GM21423 (cell line): ENCODE data around the gene LAMTOR1.

ENCODE experiments used
- ATAC-seq: cut with Tn5 transposase; IDR thresholded peaks from one replicate; pipeline ENCODE4 v1.9.1; 2021; ENCODE audit warnings: mild to moderate bottlenecking, moderate library complexity; ENCODE audit not compliant: unreplicated experiment

The LAMTOR1 gene

GRCh38 chr11:72120930-72121329 is 17.8 kb upstream of the LAMTOR1 start:
- ATAC-seq = no peak

DNA sequence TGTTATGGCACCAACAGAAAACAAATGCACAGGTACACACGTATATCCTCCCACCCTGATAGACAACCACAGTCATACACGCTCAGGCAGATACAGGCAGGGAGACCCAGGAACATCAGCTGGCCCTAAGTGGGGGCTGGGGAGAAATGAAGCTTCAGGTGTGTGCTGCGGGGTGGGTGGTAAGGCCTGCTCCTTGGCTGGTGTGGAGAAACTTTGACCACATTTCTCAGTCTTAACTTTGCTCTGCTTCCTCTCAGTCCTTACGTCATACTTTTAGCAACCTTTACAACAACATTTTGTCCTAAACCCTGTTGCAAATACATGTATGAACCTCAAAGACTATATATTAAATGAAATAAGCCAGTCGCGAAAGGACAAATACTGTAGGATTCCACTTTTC is 16.1 kb upstream of the LAMTOR1 start:
- no peak for ATAC-seq

DNA sequence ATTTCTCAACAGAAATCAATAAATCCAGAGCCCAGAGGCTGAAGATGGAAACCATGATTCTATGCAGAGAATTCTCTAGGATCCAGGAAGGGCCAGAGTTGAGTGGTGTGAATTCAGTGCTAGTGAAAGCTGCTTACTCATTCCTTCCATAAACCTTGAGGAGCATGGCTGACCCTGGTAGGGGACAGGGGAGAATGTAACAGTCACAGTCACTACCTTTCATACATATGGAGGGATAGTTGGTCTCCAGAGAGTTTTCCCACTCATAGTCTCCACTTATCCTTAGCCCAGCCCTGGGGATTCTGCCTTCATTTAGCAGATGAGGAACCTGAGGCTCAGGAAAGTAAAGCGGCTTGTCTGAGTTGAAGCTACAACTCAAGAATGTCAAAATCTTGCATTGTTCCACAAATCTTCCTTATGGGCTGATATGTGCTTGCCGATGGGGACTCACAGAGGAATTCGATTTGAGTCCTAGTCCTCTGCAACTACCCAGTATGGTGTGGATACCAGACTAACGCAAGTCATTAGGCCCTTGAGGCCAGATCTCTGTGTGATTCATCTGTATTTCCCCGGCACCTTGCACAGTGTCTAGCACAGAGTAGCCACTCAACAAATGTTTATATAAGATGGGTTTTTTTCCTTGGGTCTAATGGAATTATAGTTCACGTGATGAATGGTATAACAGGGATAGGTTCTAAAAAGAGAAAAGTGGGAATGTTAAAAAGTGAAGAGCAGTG is 13.1 kb upstream of the LAMTOR1 start:
- ATAC-seq = no peak

DNA sequence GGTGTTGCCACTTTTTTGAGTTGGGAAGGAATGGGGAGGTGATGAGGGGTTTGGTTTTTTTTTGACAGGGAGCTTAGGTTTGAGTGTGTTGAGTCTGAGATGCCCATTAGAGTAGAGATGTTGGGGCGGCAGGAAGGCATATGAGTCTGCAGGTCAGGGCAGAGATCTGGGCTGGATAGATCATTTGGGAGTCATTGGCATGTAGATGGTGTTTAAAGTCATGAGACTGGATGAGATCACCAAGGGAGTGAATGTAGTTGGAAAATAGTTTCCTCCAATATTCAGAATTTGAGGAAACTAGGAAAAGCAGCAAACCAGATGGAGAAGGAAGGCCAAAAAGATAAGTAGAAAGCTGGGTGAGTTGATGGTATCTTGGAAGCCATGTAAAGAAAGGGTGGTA is 11.5 kb upstream of the LAMTOR1 start:
- no peak for ATAC-seq

- ATAC-seq = no peak
Observed at GRCh38 chr11:72112978-72113808, 10.1 kb upstream of the LAMTOR1 start.

GRCh38 chr11:72112143-72112977 is 9.3 kb upstream of the LAMTOR1 start, which contains the start of gene ANAPC15:
ANAPC15 (minus strand) TSS chr11:72112695; CDS start chr11:72111276, 1,419 bp downstream.
- ATAC-seq = peak; percentile 85

- no peak for ATAC-seq
Observed at GRCh38 chr11:72111300-72112142, 8.4 kb upstream of the LAMTOR1 start.

- ATAC-seq = no peak
Observed at GRCh38 chr11:72105888-72106287, 2.8 kb upstream of the LAMTOR1 start, which contains the start of gene TOMT. TOMT (plus strand) TSS chr11:72105924; CDS start chr11:72105952, 28 bp downstream.

- ATAC-seq = no peak
Observed at GRCh38 chr11:72103754-72104167, 664 bp upstream of the LAMTOR1 start.

DNA sequence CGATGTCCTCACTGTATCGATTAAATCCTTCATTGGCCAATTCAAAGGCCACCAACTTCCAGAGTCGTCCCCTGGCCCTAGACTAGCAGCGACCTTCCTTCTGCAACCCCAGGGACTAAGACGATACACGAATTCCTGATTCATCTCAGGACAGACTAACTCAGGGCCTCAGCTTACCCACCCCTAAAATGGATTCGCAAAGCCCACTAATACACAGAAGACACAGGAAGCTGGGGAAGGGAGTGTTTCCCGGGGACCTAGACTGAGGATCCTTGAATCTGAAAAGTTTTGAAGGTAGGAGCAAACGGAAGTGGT is 509 bp downstream of the LAMTOR1 start:
- no peak for ATAC-seq

- ATAC-seq = no peak
Observed at GRCh38 chr11:72102162-72102561, 935 bp downstream of the LAMTOR1 start.

DNA sequence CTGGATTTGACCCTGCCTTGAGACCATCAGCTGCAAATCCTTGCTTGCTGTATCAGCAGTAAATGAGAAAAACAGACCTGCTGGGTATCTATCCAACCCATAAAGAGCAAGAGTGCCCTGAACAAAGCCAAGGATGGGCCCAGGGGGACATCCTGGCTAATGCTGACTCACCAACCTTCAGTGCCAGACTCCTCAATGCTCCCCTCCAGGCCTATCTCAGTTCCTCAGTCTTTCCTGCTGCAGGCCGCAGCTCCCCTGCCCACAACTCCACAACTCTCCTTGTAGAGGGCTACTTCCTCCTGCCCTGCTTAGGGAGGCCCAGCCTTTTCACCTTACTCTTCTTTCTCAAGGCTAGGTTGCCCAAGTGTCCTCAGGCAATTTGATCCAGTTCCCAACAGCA is 2.6 kb downstream of the LAMTOR1 start:
- ATAC-seq = no peak

GRCh38 chr11:72100009-72100408 is 3.1 kb downstream of the LAMTOR1 start:
- ATAC-seq = no peak

GRCh38 chr11:72098741-72099140 is 4.4 kb downstream of the LAMTOR1 start:
- no peak for ATAC-seq

- ATAC-seq = no peak
Observed at GRCh38 chr11:72091292-72091691, 11.8 kb downstream of the LAMTOR1 start.

DNA sequence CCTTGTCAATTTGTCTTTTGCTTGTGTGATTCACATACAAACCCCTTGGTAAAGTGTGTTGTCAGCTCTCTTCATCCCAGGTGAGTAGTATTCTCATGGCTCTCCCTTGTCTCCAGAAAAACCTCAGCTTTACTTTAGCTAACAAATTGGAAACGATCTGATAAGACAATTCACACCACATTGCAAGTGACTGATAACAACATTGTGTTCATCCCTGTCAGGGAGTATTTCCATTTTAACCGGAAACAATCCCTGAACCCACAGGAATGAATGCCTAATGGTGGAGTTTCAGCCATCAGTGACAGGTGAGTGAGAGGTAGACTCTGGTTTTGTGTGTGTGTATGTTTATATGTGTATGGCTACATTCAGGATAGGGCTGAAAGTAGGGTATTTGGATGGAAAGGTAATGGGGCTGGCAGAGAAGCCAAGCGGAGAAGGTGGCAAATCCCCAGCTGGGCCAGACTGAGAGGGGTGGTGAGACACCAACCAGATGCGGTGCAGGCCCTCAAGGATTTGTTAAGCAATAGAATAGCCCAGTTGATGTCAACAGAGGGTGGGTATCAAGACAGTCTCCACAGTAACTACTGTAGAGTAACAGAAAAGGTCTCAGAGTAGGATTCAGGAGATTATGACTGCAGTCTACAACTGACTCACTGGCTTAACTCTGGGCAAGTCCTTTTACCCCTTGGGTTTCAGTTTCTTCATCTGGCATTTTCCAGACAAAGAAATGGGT is 14.9 kb downstream of the LAMTOR1 start:
- ATAC-seq = no peak

DNA sequence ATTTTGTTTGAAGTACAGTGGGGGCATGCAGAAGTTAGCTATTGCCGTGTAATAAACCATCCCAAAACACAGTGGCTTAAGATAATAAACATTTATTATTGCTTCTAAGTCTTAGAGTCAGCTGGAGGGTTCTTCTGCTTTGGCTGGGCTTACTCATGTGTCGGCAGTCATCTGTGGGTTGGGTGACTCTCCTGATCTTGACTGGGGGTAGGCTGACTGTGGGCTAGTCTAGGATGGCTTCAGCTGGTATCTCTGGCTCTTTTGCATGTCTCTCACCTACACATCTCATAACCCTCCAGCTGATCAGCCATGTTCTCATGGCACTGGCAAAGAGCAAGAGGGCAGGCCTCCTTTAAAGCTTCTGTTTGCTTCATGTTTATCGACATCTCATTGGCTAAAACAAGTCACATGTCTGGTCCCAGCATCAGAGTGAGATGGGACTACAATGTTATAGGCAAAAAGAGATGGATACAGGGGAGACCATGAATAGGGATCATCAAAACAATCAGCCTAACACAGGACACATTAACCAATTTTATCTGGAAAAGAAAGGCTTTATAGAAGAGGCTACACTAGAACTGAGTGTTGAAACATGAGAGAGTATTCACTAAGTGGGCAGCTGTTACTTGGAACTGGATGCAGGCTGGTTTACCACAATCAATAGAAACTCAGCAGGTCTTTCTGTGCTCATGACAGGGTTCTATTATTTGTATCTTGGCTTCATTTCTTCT is 17.3 kb downstream of the LAMTOR1 start:
- ATAC-seq = no peak

- no peak for ATAC-seq
Observed at GRCh38 chr11:72084965-72085364, 18.1 kb downstream of the LAMTOR1 start.

GRCh38 chr11:72084076-72084475 is 19.0 kb downstream of the LAMTOR1 start:
- no peak for ATAC-seq
